ENCODE measurements around the gene CDC45. TPM values are rescaled to one million over a fixed set of nuclear protein-coding genes. Genes with fewer than 3 reads are reported as not detected.
A peak's percentile ranks its signal among the peaks of the same experiment; 100 is the strongest.
"Not testable (repeated sequence)": the region's sequence is repeated elsewhere in the genome, so short reads cannot be mapped to it uniquely, and the experiment has no call there.

Gene CDC45
- total RNA-seq: 0.65 TPM

GRCh38 chr22:19479355-19480172 is at the start of gene CDC45:
Gene CDC45 (plus strand): TSS chr22:19479920. CDS start chr22:19479969, 49 bp downstream.
- peak; percentile 88 for ATAC-seq
- DNase-seq (ENCODE audit: low spot score): peak; percentile 97

- peak; percentile 53 for ATAC-seq
- DNase-seq (ENCODE audit: low spot score): peak; percentile 84
Observed at GRCh38 chr22:19429950-19430889, 49.5 kb upstream of the CDC45 start.

- peak; percentile 57 for ATAC-seq
Observed at GRCh38 chr22:19430890-19431541, 48.7 kb upstream of the CDC45 start.

DNA sequence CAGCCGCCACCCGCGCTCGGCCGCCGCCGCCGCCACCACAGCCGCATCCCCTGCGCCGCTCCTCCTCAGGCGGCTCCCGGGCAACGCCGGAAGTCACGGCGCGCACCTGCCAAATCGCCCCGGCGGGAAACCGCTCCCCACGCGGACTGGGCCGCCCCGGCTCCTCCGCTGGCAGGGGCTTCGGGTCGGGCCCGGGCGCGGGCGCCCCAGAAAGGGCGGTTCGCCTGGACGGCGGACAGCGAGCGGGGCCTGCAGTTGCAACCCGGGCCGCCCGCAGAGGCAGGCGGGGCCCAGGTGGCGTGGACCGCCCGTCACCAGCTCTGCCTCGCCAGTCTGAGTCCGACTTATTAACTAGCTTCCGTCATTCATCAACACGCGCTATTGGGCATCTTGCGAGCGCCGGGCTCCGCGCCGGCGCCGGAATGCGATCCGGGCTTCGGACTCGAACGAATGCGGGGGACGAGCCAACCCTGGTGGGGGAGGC is 48.0 kb upstream of the CDC45 start, which contains the start of gene HIRA:
HIRA (minus strand) TSS at position 85 of the 484 bp plus-strand sequence. CDS start 257 bp downstream, outside the sequence.
- peak; percentile 84 for DNase-seq (ENCODE audit: low spot score)
- ATAC-seq: peak; percentile 68

More at GRCh38 chr22:19430890-19431541, 48.7 kb upstream of the CDC45 start:
- DNase-seq (ENCODE audit: low spot score): peak; percentile 91

DNA sequence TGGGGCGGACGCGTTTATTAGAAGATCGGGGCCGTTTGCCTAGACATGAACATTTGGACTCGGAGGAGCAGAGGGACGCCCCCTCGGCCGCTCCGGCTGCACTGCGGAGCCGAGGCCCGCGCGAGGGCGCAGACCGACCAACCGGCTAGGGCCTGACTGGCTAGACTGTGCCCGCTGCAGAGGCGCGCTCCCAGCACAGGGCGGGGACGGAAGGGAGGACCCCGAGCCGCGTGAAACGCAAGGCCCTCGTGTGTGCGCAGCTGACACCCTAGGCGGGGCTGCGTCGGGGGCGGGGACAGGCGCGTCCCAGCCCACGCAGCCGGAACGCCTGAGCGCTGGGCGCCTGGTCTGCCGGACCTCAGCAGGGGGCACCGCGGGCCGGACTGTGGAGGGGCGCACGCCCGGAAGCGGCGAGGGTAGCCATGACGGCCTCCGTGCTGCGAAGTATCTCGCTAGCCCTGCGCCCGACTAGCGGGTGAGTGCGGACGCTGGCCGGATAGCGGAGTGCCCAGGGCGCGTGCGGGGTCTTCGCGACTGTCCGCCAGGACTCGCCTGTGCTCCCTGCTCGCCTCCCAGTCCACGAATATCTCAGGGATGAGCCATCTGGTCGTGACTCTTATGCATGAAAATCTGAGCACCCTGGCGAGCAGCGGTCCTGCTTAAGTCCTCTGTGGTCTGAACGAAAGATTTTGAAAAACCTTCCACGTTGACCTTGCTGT is 47.4 kb upstream of the CDC45 start, which contains the start of gene MRPL40:
MRPL40 (plus strand) TSS at position 413 of the 719 bp plus-strand sequence; CDS start at position 423, 10 bp downstream.
- DNase-seq (ENCODE audit: low spot score): peak; percentile 97
- peak; percentile 84 for ATAC-seq

- no peak for DNase-seq (ENCODE audit: low spot score)
- ATAC-seq: no peak
Observed at GRCh38 chr22:19434401-19434800, 45.3 kb upstream of the CDC45 start.

DNA sequence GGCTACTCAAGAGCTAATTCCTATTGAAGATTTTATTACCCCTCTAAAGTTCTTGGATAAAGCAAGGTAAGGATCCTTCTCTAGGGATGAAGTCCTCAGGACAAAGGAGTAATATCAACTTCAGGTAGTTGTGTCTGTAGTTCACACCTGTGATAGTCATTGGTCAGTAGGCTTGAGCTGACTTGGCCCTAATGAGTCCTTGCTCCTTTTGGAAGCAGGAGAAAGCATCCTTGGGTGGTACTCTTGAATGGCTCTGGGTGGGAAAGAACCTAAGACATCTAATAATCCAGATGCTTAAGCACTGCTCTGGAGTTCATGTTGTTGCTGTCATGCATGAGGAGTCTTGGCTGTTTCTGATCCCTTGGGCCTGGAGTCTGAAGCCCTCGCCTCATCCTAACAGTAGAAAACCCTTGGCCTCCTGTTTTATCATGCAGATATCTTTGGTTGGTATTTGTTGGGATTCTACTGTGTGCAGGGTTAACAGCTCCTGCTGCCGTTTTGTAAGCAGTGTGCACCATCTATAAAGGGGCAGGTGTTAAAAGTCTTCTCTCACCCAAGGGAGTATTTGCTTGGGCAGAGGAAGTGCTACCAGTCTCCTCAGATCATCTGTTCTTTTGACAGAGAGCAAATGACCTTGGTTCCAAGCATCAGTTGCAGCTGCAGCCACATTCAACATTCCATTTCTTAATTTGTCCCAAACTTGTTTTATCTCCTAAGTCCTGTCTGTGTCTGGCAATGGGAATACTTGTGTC is 44.7 kb upstream of the CDC45 start:
- ATAC-seq (no peak), DNase-seq (ENCODE audit: low spot score) (no peak)

DNA sequence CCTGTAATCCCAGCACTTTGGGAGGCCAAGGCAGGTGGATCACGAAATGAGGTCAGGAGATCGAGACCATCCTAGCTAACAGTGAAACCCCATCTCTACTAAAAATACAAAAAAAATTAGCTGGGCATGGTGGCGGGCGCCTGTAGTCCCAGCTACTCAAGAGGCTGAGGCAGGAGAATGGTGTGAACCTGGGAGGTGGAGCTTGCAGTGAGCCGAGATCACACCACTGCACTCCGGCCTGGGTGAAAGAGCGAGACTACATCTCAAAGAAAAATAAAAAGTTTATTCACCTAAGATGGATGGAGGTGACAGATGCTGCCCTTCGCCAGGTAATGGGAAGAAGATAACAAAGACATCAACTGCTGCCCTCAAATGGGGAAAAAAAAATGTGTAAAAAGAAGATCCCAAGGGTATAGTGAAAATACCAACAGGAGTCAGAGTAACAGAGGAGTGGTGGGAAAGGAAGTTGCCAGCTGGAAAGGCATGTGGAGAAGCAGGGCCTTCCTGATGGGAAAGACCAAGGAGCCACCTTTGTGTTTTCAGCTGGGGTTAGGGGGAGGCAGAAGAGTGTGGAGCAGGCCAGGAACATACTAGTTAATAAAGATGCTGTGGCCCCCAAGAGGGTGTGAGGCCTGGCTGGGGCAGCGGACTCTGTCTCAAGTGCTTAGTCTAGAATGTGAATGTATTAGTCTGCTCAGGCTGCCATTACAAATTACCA is 43.1 kb upstream of the CDC45 start:
- not testable (repeated sequence) for DNase-seq (ENCODE audit: low spot score); ATAC-seq

DNA sequence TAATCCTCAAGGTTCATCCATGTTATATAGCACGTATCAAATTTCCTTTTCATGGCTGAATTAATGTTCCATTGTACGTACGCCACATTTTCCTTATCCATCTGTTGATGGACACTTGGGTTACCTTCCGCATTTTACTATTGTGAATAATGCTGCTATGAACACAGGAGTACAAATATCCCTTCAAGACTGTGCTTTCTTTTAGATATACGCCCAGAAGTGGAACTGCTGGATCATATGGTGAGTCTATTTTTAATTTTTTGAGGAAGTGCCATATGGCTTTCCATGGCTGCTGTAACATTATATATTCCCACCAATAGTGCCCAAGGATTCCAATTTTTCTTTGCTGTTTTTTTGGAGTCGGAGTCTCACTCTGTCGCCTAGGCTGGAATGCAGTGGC is 41.4 kb upstream of the CDC45 start:
- ATAC-seq (no peak), DNase-seq (ENCODE audit: low spot score) (no peak)

DNA sequence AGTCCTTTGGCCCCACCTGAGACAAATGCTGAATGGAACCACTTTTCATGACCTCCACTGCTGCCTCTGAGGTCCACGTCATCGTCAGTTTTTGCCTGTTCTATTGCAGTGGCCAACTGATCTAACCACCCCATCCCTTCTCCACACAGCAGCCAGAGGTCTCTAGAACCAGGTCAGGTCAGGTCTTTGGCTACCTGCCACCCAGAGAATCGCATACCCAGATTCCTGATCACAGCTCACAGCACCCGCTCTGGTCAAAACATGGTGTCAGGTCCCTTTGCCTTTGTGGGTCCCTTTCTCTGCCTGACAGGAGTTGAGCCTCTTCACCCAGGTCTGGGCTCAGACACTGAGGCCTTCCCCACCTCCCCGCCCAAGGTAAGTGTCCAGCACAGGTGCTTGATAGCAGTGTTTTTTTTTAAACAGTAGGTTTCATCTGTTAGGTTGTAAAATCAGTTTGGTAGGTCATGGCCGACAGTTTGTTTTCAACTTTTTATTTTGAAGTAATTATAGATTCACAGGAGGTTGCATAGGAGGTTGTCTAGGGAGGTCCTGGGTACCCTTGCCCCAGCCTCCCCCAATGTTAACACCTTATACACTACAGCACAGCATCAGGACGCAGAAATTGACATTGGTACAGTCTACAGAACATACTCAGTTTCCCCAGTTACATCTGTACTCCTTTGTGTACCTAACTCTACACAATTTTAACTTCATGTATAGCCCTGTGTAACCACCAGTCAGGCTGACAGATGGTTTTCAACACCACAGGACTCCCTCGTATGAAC is 39.1 kb upstream of the CDC45 start:
- ATAC-seq: peak; percentile 93

DNA sequence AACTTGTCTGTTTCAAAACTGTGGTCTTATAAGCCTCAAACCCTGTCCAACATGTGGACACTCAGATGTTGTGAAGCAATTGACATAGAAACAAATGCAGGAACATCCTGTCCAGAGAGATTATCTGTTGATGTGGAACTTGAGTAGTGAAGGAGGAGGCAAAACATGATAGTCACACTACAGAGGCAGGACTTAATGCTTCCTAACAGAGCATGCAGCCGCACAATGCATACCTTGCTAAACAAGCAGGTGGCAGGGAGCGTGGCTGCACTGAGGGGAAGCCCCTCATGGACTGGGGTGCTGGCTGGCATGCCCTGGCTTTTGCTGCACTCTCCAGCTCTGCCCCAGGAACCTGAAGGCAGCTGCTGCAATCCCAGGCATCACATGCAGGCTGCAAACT is 37.6 kb upstream of the CDC45 start:
- no peak for DNase-seq (ENCODE audit: low spot score)
- ATAC-seq: no peak

More for the DNA sequence above, 39.1 kb upstream of the CDC45 start:
- DNase-seq (ENCODE audit: low spot score): peak; percentile 86

DNA sequence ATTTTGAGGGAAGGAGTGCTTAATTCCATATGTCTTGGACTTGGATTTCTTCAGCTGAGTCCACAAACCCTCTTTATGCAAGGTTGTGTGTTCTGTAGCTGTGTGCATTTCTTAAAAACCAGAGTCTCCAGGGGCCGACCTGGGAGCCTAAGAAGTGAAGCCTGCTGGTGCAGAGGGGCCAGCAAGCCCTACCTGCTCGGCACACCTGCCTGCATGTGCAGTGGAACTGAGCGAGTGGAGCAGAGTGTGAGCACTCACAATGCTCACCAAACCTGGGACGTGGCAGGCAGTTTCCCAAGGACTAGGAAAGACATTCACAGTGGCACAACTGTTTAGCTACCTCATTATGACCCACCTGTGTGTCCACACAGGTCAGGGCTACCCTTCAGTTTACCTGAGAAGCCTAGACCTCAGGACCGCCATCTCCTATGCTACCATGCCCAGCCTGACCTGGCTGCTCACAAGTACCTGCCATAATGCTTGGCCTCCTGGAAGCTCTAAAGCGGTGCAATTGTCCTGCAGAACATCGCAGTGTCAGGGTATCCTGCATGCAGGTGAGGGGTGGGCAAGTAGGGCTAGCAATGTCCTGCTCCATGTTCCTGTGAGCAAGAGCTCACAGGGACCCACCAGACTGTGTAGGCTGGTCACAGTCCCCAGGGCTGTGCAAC is 36.0 kb upstream of the CDC45 start:
- ATAC-seq (no peak), DNase-seq (ENCODE audit: low spot score) (no peak)

GRCh38 chr22:19445279-19445982 is 34.3 kb upstream of the CDC45 start:
- not testable (repeated sequence) for DNase-seq (ENCODE audit: low spot score); ATAC-seq

GRCh38 chr22:19446603-19447329 is 33.0 kb upstream of the CDC45 start:
- ATAC-seq (peak; percentile 24), DNase-seq (ENCODE audit: low spot score) (no peak)

- ATAC-seq: peak; percentile 91
Observed at GRCh38 chr22:19447330-19448075, 32.2 kb upstream of the CDC45 start, which contains the start of gene C22orf39. Gene C22orf39 (minus strand): TSS chr22:19447711. CDS start chr22:19447688, 23 bp downstream.

More at GRCh38 chr22:19447330-19448075, 32.2 kb upstream of the CDC45 start, which contains the start of gene C22orf39:
- peak; percentile 94 for DNase-seq (ENCODE audit: low spot score)

Measured in left lobe of liver (tissue), 2 donors.